Panc1 (cell line): ENCODE measurements around the gene CFAP45. TPM values are rescaled to one million over a fixed set of nuclear protein-coding genes. Genes with fewer than 3 reads are reported as not detected.

Experiments
- ATAC-seq: fragments of 200-7000 bp; cut with Tn5 transposase; 2 replicates; pipeline ENCODE4 v1.9.1; 2020; ENCODE audit warnings: mild to moderate bottlenecking, moderate library complexity
- BruUV-seq: library from RNA; stranded (reverse); fragments of 400-500 nt; replicated peaks from 2 replicates; lab custom pipeline; 2021; lab: Mats Ljungman, UMichigan
- CTCF ChIA-PET: fragments of 300-600 bp; sonication (Branson Sonifier 250); formaldehyde crosslinking; loops from one replicate; lab custom pipeline; 2022; ENCODE audit warnings: antibody characterized with exemption; lab: Charles Lee
- POLR2A ChIA-PET: fragments of 300-600 bp; sonication (Branson Sonifier 250); formaldehyde crosslinking; loops from one replicate; lab custom pipeline; 2022; ENCODE audit warnings: antibody characterized with exemption; lab: Charles Lee
- DNase-seq: peaks from one replicate; pipeline ENCODE4 v3.0.0-alpha.2; 2010; ENCODE audit warnings: low read depth, low spot score
- H3K27ac ChIP-seq: 2 replicates; pipeline ENCODE4 v1.5.1; 2011; ENCODE audit warnings: mild to moderate bottlenecking, low read length, inconsistent platforms
- H3K27me3 ChIP-seq: fragments of 200-500 bp; sonication (Bioruptor generic); 2 replicates; pipeline ENCODE4 v1.6.0; 2014; ENCODE audit warnings: low read length, inconsistent platforms; ENCODE audit not compliant: control insufficient read depth, insufficient read depth
- H3K36me3 ChIP-seq: fragments of 200-500 bp; sonication (Bioruptor generic); 2 replicates; pipeline ENCODE4 v1.5.1; 2014; ENCODE audit warnings: inconsistent platforms, mild to moderate bottlenecking, low read length, moderate library complexity; ENCODE audit not compliant: control insufficient read depth, insufficient read depth
- H3K4me1 ChIP-seq: 2 replicates; pipeline ENCODE4 v1.5.1; 2011; ENCODE audit warnings: inconsistent platforms, mild to moderate bottlenecking, low read length, moderate library complexity; ENCODE audit not compliant: control insufficient read depth, insufficient read depth
- H3K4me3 ChIP-seq, 2 experiments: 2 replicates each; pipeline ENCODE4 v1.5.1; 2011 to 2012; ENCODE audit warnings: low read depth in 2 of 2, low read length in 2 of 2, mild to moderate bottlenecking in 2 of 2, inconsistent platforms in 1 of 2, moderate library complexity in 1 of 2
- H3K9me3 ChIP-seq: fragments of 200-500 bp; sonication (Bioruptor generic); 2 replicates; pipeline ENCODE4 v1.5.1; 2014; ENCODE audit warnings: low read depth, mild to moderate bottlenecking, inconsistent platforms, low read length, moderate library complexity; ENCODE audit not compliant: control insufficient read depth, insufficient read depth
- CTCF ChIP-seq: fragments of 450-650 bp; IDR thresholded peaks from 2 replicates; pipeline ENCODE4 v1.5.1; 2017; ENCODE audit warnings: mild to moderate bottlenecking
- POLR2AphosphoS5 ChIP-seq: IDR thresholded peaks from 2 replicates; pipeline ENCODE4 v1.6.1; 2012; ENCODE audit warnings: mild to moderate bottlenecking, low read depth, low read length, moderate library complexity
- SIN3A ChIP-seq: IDR thresholded peaks from 2 replicates; pipeline ENCODE4 v1.6.1; 2012; ENCODE audit warnings: low read depth, mild to moderate bottlenecking, low read length, moderate library complexity, borderline replicate concordance; ENCODE audit not compliant: insufficient read depth
- TCF7L2 ChIP-seq: IDR thresholded peaks from 2 replicates; pipeline ENCODE4 v1.6.1; 2011; ENCODE audit warnings: mild to moderate bottlenecking, low read depth, low read length, inconsistent platforms
- in situ Hi-C: cut with HindIII; loops from 2 replicates; pipeline ENCODE4 v1.10.0; 2016; ENCODE audit warnings: low sequenced_read_pairs, low pct_unique_long_range_greater_than_20kb
- intact Hi-C: fragments of 100-400 bp; cut with micrococcal nuclease; formaldehyde crosslinking; loops from one replicate; pipeline ENCODE4 v1.10.0; 2022; ENCODE audit not compliant: unreplicated experiment
- total RNA-seq: library from RNA; stranded (reverse); gene quantifications from one replicate; pipeline ENCODE4 v1.2.1, GENCODE V29; 2021; ENCODE audit not compliant: unreplicated experiment
- TF ChIP-seq, protein P1 (sequence below), 2 experiments: IDR thresholded peaks; 2 replicates each; pipeline ENCODE4 v1.6.1; 2011 to 2012; ENCODE audit warnings: low read depth in 2 of 2, control low read depth in 1 of 2, low read length in 1 of 2, mild to moderate bottlenecking in 1 of 2, moderate library complexity in 1 of 2; ENCODE audit not compliant: insufficient read depth in 1 of 2

CFAP45 gene
- total RNA-seq, 1 experiment from 2014 or later = 1.6 TPM

DNA sequence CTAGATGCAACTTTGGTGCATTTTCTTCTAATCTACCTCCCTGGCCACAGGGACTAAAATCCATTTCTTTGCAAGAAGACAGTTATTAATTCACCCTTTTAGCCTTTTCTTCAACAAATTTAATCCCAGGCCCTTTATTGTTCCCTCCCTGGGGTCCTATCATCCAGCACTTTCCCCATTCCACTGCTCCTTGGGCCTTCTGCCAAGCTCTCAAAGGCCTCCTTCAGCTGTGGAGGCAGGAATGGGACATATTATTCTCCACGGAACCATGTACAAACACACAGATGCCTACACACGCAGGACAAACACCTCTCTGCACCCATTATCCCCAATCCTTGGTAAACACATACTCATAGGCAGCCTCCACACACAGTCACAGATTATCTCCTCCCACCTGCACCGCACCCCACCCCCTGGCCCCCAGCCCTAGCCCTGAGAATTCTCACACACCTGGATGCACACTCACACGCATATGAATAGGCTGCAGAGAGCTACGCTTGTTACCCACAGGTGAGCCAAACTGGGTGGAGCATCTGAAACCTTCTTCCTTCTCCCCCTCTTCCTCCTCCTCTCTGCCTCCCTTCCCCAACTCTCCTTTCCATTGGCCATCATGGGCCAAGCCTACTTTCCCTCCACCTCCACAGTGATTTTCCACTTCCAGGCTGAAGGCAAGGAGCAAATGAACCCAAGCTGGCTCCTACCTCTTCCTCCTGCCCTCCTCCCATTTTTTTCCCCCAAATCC lies 13.7 kb upstream of the CFAP45 start:
- H3K36me3 ChIP-seq = no peaks in the 10 kb centered on the region
- no TSS peak for BruUV-seq
- CTCF ChIA-PET = no interaction called here
- TF ChIP-seq SIN3A = no peak
- TF ChIP-seq, protein P1, sequence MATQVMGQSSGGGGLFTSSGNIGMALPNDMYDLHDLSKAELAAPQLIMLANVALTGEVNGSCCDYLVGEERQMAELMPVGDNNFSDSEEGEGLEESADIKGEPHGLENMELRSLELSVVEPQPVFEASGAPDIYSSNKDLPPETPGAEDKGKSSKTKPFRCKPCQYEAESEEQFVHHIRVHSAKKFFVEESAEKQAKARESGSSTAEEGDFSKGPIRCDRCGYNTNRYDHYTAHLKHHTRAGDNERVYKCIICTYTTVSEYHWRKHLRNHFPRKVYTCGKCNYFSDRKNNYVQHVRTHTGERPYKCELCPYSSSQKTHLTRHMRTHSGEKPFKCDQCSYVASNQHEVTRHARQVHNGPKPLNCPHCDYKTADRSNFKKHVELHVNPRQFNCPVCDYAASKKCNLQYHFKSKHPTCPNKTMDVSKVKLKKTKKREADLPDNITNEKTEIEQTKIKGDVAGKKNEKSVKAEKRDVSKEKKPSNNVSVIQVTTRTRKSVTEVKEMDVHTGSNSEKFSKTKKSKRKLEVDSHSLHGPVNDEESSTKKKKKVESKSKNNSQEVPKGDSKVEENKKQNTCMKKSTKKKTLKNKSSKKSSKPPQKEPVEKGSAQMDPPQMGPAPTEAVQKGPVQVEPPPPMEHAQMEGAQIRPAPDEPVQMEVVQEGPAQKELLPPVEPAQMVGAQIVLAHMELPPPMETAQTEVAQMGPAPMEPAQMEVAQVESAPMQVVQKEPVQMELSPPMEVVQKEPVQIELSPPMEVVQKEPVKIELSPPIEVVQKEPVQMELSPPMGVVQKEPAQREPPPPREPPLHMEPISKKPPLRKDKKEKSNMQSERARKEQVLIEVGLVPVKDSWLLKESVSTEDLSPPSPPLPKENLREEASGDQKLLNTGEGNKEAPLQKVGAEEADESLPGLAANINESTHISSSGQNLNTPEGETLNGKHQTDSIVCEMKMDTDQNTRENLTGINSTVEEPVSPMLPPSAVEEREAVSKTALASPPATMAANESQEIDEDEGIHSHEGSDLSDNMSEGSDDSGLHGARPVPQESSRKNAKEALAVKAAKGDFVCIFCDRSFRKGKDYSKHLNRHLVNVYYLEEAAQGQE (IDR thresholded peaks at IDR 0.05; ENCODE audit: insufficient read depth in 1 of 2, low read depth in 2 of 2, low read length in 1 of 2) = no peak
- no peak for TF ChIP-seq TCF7L2
- TF ChIP-seq POLR2AphosphoS5 = no peak
- TF ChIP-seq CTCF = no peak
- in situ Hi-C loops = no loop called here
- peak overlapping the region; percentile 55 for H3K27ac ChIP-seq
- peaks cover 51% of the 10 kb centered on the region for H3K4me1 ChIP-seq
- DNase-seq (no peak), ATAC-seq (no peak)
- H3K9me3 ChIP-seq = no peaks in the 10 kb centered on the region
- POLR2A ChIA-PET = no interaction called here
- intact Hi-C loops = no loop called here
- no peak overlapping the region for H3K4me3 ChIP-seq
- H3K27me3 ChIP-seq = no peaks in the 10 kb centered on the region

- CTCF ChIA-PET = no interaction called here
- H3K4me3 ChIP-seq = no peak overlapping the region
- peak overlapping the region; percentile 39; the same call in 1 of the 2 replicates for H3K27ac ChIP-seq
- no peaks in the 10 kb centered on the region for H3K27me3 ChIP-seq
- DNase-seq (no peak), ATAC-seq (no peak)
- TF ChIP-seq, protein P1 (IDR thresholded peaks at IDR 0.05; ENCODE audit: insufficient read depth in 1 of 2, low read depth in 2 of 2, low read length in 1 of 2) = no peak
- TF ChIP-seq CTCF = no peak
- H3K36me3 ChIP-seq = no peaks in the 10 kb centered on the region
- intact Hi-C loops (no loop called here), in situ Hi-C loops (no loop called here)
- no peaks in the 10 kb centered on the region for H3K9me3 ChIP-seq
- peaks cover 32% of the 10 kb centered on the region for H3K4me1 ChIP-seq
- no TSS peak for BruUV-seq
- POLR2A ChIA-PET = no interaction called here
Measured at GRCh38 chr1:159911326-159912070, 11.5 kb upstream of the CFAP45 start.
